NCI-H1048 (cell line): ENCODE results near the gene RMC1.
"Not testable (repeated sequence)": the region's sequence is repeated elsewhere in the genome, so short reads cannot be mapped to it uniquely, and the experiment has no call there.

Experiments used
- DNase-seq: peaks from one replicate; lab custom pipeline; 2025; lab: John Stamatoyannopoulos, UW

RMC1 gene

DNA sequence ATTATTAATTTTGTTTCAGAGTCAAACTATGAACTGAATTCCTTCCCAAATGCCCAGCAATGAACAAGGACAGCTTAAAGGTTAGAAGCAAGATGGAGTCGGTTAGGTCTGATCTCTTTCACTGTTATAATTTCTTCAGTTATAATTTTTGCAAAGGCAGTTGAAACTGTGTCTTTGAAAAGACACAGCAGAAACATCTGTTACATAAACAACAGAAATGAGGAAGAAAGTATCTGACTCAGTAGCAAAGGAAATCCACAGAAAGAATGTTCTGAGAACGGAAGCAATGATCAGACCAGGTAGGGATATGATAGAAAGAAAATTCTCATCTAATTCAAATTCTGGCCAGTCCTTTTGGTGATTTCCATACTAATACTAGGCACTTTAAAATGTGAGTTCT lies 5.2 kb upstream of the RMC1 start:
- no peak for DNase-seq

GRCh38 chr18:23498877-23499276 lies 4.4 kb upstream of the RMC1 start:
- DNase-seq: peak; percentile 40

DNA sequence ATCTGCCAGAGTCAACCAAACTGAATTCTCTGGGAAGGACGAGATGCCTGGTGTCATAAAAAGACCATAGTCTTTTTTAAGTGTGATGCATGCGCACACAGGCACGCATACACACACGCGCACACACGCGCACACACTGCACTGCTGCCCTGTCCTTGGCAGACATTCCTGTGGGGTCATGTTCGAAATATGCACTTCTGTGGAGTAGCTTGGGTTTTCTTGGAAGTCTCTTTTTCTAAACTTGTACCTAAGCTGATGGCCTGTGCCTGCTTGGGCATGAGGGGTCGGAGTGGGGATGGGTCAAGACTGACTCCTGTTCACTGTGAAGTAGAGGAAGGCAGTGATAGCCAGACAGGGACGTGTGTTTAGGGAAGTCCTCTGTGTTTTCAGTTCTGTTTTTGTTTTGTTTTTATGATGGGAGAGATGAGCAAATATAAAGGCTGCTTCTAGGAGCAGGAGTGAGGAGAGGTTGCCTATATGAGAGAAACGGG lies 4.0 kb upstream of the RMC1 start:
- no peak for DNase-seq

DNA sequence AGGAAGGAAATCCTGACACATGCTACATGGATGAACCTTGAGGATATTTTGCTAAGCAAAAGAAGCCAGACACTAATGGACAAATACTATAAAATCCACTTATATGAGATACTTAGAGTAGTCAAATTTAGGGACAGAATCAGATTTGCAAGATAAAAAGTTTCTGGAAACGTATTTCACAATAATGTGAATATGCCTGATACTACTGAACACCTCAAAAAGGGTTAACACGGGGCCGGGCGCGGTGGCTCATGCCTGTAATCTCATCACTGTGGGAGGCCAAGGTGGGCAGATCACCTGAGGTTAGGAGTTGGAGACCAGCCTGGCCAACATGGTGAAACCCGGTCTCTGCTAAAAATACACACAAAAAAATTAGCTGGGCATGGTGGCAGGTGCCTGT lies 1.7 kb upstream of the RMC1 start:
- no peak for DNase-seq

DNA sequence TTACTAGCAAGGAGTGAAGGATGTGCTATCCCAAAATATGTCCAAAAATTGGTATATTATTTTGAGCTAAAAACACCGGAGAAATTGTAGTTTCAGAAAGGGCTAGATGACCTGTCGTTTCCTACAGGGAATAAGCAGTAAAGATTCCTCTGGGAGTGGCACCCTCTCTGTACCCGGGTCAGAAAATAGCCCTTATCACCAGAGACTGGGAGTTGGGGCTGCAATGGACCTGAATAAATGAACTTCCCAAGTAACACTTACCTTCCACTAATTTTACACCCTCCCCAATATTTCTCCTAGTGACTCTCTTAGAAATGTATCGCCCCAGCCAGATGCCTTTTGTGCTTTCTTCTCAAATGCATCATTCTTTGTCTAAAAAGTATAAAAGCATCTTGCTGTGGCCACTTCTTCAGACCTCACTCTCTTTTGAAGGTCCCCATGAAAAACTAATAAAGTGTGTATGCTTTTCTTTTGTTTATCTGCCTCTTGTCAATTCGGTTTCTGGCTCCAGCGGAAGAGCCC lies 734 bp upstream of the RMC1 start:
- DNase-seq: no peak

DNA sequence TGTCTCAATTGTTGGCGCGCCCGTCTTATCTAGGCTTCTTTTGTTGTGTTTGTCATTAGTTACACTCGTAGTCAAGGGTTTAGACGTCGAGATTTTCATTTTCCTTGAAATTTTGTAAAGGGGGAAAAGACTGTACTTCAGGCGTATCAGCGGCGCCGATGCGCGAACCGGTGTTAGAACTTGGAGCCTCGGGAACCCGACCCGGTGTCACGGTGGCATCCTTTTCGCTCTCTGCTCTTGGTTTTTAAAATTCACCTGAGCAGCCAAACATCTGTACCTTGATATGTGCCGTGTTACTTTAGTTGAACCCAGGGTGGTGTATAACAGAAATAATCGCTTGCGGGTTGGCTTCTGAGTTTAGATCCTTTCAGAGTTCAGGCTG lies 643 bp downstream of the RMC1 start:
- DNase-seq: no peak

DNA sequence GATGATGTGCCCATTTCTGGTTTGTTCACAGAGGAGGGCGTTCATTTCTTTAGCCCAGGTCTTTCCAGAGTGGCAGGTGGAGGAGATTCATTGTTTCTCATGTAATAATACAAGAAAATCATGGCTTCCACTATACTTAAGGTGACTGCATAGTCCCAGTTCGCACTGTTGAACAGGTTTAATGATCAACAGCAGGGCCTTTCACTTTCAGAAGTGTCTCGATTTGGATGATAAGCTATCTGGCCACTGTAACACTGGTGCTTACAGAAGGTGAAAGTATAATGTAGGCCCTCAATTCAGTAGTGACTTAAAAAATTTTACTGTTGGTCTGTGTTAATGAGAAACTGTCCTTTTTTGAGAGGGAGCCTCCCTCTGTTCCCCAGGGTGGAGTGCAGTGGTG lies 1.4 kb downstream of the RMC1 start:
- no peak for DNase-seq

- DNase-seq: no peak
These were observed 3.1 kb downstream of the RMC1 start for GRCh38 chr18:23506393-23506792.

DNA sequence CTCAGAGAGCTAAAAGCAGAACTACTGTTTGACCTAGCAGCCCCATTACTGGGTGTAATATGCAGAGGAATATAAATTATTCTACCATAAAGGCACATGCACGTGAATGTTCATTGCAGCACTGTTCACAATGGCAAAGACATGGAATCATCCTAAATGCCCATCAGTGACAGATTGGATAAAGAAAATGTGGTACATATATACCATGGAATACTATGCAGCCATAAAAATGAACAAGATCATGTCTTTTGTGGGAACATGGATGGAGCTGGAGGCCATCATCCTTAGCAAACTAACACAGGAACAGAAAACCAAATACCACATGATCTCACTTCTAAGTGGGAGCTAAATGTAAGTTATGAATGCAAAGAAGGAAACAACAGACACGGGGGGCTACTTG lies 7.6 kb downstream of the RMC1 start:
- DNase-seq: not testable (repeated sequence)

DNA sequence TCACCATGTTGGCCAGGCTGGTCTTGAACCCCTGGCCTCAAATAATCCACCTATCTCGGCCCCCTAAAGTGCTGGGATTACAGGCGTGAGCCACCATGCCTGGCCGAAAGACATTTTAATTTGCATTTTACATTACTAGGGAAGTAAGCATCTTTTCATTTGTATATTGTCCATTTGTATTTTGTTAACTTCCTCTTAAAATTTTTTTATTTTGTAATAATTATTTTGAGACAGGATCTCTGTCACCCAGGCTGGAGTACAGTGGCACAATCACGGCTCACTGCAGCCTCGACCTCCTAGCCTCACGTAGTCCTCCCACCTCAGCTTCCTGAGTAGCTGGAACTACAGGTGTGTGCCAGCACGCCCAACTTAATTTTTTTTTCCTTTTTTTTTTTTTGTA lies 8.9 kb downstream of the RMC1 start:
- not testable (repeated sequence) for DNase-seq

- no peak for DNase-seq
These were observed 9.3 kb downstream of the RMC1 start for GRCh38 chr18:23512641-23513040.

- peak; percentile 46 for DNase-seq
These were observed 12.7 kb downstream of the RMC1 start for GRCh38 chr18:23515911-23516546.

DNA sequence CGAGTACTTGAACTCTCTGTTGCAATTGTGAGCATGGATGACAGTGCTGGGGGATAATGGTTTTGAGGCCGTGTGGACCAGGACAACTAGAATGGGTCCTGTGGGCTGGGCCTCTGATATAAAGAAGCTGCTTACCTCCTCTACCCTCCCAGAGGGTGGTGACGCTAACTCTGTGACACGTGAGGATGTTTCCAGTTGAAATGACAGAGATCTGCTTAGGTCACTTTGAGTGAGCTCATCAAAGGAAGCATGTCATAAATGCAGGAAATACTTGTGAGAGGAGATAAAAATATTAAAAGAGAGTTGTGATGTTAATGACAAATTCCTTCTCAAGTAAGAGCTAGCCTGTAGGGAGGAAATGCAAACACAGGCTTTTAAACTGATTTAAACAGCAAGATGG lies 16.4 kb downstream of the RMC1 start:
- no peak for DNase-seq

DNA sequence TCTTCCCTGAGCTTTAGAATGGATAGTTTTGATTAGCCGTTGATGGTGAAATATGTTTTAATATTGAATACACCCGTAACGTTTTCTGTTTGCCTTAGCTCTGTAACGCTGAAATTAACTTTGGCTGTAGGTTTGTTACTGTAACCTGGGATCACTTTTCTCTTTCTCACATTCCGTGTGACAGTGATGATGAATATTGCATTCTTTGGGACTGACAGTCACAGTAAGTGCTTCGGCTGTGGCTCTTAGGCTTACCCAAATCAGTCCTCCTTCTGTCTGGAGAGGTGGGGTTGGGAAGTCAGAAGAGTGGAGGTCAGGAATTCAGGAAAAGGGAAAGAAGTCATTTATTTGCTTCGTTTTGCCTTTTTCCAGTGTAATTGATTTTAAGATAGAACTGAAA lies 18.0 kb downstream of the RMC1 start:
- no peak for DNase-seq

- DNase-seq: no peak
These were observed 18.6 kb downstream of the RMC1 start for GRCh38 chr18:23521907-23522306.

GRCh38 chr18:23523429-23524212 lies 20.3 kb downstream of the RMC1 start:
- no peak for DNase-seq

- no peak for DNase-seq
These were observed 20.9 kb downstream of the RMC1 start for GRCh38 chr18:23524213-23524707.

- no peak for DNase-seq
These were observed 23.3 kb downstream of the RMC1 start for GRCh38 chr18:23526501-23527063.

DNA sequence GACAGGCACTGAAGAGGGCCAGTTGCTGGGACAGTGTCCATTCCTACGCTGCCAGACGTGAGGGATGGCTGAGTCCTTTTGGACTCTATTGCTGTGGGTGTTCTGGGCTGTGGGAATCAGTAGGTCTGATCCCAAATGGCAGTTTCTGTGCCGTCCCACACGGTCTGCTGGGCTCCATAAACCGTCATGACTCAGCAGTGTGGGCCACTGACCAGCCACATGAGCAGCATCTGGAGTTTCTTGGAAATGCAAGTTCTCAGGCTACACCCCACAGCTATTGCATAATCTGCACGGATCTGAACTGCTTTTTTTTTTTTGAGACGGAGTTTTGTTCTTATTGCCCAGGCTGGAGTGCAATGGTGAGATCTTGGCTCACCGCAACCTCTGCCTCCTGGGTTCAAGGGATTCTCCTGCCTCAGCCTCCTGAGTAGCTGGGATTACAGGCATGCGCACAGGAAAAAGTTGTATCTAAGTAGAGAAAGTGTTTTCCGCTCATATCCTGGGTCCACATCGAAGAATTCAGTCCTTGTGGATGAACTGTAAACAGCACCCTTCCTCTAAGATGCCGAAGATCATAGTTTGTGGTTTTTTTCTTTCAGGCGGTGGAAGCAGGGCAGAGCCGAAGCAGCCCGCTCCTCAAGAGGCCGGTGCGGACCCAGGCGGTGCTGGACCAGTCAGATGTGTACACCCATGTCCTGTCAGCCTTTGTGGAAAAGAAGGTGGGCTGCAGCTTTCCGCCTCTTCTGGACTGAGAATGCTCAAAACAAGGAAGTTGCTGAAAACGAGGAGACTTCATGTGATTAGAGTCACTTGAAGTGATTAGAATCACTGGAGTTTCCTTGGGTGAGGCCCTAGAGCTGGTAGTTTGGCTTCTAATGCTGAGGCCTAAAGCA lies 25.5 kb downstream of the RMC1 start:
- DNase-seq: no peak

DNA sequence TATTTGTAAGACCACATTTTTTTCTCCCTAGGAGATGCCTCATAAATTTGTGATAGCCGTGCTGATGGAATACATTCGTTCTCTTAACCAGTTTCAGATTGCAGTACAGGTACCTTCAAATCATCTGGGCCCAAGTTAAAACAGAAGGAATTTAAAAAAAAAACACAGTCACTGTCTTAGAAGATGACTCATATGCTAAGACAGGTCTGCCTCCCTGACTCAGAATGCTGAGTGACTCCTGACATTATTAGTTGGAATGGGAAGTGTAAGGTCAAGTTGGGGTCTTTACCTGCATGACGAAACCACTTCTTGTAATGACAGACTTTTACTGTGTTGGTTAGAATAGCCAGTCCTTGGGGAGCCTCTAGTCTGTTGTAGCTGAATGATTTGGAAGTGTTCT lies 26.3 kb downstream of the RMC1 start:
- DNase-seq: no peak

DNA sequence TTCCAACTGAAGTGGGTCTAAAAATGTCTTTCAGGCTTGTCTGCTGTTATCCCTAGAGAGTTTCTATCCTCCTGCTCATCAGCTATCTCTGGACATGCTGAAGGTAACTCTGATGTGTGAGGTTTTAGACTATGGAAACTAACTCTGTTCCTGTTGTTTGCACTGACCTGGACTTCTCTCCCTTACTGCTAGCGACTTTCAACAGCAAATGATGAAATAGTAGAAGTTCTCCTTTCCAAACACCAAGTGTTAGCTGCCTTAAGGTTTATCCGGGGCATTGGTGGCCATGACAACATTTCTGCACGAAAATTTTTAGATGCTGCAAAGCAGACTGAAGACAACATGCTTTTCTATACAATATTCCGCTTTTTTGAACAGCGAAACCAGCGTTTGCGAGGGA lies 26.9 kb downstream of the RMC1 start:
- no peak for DNase-seq

- no peak for DNase-seq
These were observed 28.6 kb downstream of the RMC1 start for GRCh38 chr18:23531912-23532311.
